ENCODE data around the gene KLHL8.

Gene KLHL8

DNA sequence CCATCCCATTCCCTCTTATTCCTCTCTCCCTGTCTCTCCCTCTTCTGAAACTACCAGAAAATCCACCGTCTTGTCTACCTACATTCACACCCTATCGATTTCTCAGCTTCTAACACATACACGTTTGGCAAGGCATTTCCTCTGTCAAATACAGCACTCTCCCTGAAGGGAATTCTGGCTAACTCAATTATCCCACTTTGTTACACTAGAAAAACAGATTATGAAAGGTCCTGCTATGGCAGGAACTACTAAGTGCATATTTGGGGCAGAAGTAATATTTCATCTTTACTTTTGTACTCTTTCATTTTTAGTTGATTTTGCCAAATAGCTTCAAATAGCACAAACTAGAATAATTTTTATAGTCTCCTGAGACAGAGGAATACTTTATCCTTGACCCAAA lies 46.6 kb upstream of the KLHL8 start:
- Histone ChIP-seq H3K4me3 (replicated peaks; ENCODE audit: insufficient read depth, low read length) (no peak overlapping the region), H3K27ac (replicated peaks) (no peak overlapping the region), H3K27me3 (ENCODE audit: insufficient read depth, poor library complexity, severe bottlenecking) (no peaks in the 10 kb centered on the region)
- TF ChIP-seq SPI1 (IDR thresholded peaks at IDR 0.05; ENCODE audit: borderline replicate concordance, low read depth) = no peak
- TF ChIP-seq, protein P1, sequence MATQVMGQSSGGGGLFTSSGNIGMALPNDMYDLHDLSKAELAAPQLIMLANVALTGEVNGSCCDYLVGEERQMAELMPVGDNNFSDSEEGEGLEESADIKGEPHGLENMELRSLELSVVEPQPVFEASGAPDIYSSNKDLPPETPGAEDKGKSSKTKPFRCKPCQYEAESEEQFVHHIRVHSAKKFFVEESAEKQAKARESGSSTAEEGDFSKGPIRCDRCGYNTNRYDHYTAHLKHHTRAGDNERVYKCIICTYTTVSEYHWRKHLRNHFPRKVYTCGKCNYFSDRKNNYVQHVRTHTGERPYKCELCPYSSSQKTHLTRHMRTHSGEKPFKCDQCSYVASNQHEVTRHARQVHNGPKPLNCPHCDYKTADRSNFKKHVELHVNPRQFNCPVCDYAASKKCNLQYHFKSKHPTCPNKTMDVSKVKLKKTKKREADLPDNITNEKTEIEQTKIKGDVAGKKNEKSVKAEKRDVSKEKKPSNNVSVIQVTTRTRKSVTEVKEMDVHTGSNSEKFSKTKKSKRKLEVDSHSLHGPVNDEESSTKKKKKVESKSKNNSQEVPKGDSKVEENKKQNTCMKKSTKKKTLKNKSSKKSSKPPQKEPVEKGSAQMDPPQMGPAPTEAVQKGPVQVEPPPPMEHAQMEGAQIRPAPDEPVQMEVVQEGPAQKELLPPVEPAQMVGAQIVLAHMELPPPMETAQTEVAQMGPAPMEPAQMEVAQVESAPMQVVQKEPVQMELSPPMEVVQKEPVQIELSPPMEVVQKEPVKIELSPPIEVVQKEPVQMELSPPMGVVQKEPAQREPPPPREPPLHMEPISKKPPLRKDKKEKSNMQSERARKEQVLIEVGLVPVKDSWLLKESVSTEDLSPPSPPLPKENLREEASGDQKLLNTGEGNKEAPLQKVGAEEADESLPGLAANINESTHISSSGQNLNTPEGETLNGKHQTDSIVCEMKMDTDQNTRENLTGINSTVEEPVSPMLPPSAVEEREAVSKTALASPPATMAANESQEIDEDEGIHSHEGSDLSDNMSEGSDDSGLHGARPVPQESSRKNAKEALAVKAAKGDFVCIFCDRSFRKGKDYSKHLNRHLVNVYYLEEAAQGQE (IDR thresholded peaks at IDR 0.05; ENCODE audit: insufficient replicate concordance, low read depth) = no peak
- TF ChIP-seq POLR2AphosphoS5 (IDR thresholded peaks at IDR 0.05; ENCODE audit: low read depth) = no peak
- TF ChIP-seq, protein P2, sequence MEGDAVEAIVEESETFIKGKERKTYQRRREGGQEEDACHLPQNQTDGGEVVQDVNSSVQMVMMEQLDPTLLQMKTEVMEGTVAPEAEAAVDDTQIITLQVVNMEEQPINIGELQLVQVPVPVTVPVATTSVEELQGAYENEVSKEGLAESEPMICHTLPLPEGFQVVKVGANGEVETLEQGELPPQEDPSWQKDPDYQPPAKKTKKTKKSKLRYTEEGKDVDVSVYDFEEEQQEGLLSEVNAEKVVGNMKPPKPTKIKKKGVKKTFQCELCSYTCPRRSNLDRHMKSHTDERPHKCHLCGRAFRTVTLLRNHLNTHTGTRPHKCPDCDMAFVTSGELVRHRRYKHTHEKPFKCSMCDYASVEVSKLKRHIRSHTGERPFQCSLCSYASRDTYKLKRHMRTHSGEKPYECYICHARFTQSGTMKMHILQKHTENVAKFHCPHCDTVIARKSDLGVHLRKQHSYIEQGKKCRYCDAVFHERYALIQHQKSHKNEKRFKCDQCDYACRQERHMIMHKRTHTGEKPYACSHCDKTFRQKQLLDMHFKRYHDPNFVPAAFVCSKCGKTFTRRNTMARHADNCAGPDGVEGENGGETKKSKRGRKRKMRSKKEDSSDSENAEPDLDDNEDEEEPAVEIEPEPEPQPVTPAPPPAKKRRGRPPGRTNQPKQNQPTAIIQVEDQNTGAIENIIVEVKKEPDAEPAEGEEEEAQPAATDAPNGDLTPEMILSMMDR (IDR thresholded peaks at IDR 0.05; ENCODE audit: insufficient read depth, low read length) = no peak
- no peak for DNase-seq (ENCODE audit: low read depth in 1 of 2, low spot score in 1 of 2)

DNA sequence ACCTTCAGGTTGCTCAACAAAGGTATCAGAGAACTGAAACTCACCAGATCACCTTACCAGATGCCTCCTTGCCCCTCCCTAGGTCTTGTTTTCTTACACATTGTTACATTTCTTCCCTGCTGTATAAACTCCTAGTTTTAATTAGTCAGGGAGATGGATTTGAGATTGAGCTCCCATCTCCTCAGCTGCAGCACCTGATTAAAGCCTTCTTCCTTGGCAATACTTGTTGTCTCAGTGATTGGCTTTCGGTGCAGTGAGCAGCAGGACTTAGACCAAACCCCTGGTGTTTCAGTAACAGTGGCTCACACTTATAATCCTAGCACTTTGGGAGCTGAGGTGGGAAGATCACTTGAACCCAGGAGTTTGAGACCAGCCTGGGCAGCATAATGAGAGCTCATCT lies 42.5 kb upstream of the KLHL8 start:
- Histone ChIP-seq H3K27ac (replicated peaks) (no peak overlapping the region), H3K4me3 (replicated peaks; ENCODE audit: insufficient read depth, low read length) (no peak overlapping the region), H3K27me3 (ENCODE audit: insufficient read depth, poor library complexity, severe bottlenecking) (no peaks in the 10 kb centered on the region)
- DNase-seq (ENCODE audit: low read depth in 1 of 2, low spot score in 1 of 2) = no peak
- no peak for TF ChIP-seq POLR2AphosphoS5 (IDR thresholded peaks at IDR 0.05; ENCODE audit: low read depth)
- TF ChIP-seq SPI1 (IDR thresholded peaks at IDR 0.05; ENCODE audit: borderline replicate concordance, low read depth) = no peak
- TF ChIP-seq, protein P2 (IDR thresholded peaks at IDR 0.05; ENCODE audit: insufficient read depth, low read length) = no peak
- TF ChIP-seq, protein P1 (IDR thresholded peaks at IDR 0.05; ENCODE audit: insufficient replicate concordance, low read depth) = no peak
- TF ChIP-seq GABPA (IDR thresholded peaks at IDR 0.05; ENCODE audit: low read depth) = no peak

DNA sequence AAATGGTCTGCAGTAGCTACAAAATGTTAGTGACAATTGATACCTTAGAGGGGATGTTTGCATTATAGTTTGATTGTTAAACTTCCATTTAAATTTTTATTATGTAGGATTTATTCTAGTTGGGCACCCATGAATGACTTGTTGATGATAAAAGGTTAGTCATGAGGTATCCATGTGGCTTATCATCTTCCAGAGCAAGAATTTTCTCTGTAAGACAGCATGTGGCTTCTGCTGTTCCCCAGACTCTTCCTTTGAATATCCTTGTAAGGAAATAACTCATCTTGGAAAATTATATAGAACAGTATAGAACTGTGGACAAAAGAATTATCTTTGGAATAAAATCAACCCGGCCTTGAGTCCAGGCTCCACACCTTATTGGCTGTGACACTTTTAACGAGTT lies 40.1 kb upstream of the KLHL8 start:
- H3K4me3 ChIP-seq (replicated peaks; ENCODE audit: insufficient read depth, low read length) = no peak overlapping the region
- DNase-seq (ENCODE audit: low read depth in 1 of 2, low spot score in 1 of 2) = no peak
- TF ChIP-seq, protein P1 (IDR thresholded peaks at IDR 0.05; ENCODE audit: insufficient replicate concordance, low read depth) = no peak
- TF ChIP-seq SPI1 (IDR thresholded peaks at IDR 0.05; ENCODE audit: borderline replicate concordance, low read depth) = no peak
- TF ChIP-seq, protein P2 (IDR thresholded peaks at IDR 0.05; ENCODE audit: insufficient read depth, low read length) = no peak
- TF ChIP-seq GABPA (IDR thresholded peaks at IDR 0.05; ENCODE audit: low read depth) = no peak
- TF ChIP-seq POLR2AphosphoS5 (IDR thresholded peaks at IDR 0.05; ENCODE audit: low read depth) = no peak

More for the DNA sequence above, 40.1 kb upstream of the KLHL8 start:
- no peak overlapping the region for H3K27ac ChIP-seq (replicated peaks)
- no peaks in the 10 kb centered on the region for H3K27me3 ChIP-seq (ENCODE audit: insufficient read depth, poor library complexity, severe bottlenecking)

Measured in HL-60 (cell line).